Central memory CD8-positive, alpha-beta T cell (primary cell): ENCODE measurements around the gene ASTN1.

ENCODE experiments used
- ATAC-seq: fragments of 150-1000 bp; cut with Tn5 transposase; replicated peaks from 2 replicates; pipeline ENCODE4 v1.10.0; 2022; ENCODE audit warnings: mild to moderate bottlenecking, moderate FRiP score, moderate number of reproducible peaks; ENCODE audit not compliant: poor library complexity, severe bottlenecking; ENCODE audit errors: extremely low read depth
- DNase-seq, 2 donors: peaks; one replicate each; pipeline ENCODE4 v3.0.0; 2021; ENCODE audit warnings: low spot score in 2 of 2
- H3K27ac Mint-ChIP-seq: one replicate; pipeline ENCODE4 v1.8.0; 2022; ENCODE audit warnings: low read depth, mild to moderate bottlenecking, moderate library complexity, mixed read lengths
- H3K27me3 Mint-ChIP-seq: one replicate; pipeline ENCODE4 v1.8.0; 2022; ENCODE audit warnings: mixed read lengths
- H3K36me3 Mint-ChIP-seq: one replicate; pipeline ENCODE4 v1.8.0; 2022; ENCODE audit warnings: mild to moderate bottlenecking, moderate library complexity, mixed read lengths; ENCODE audit not compliant: insufficient read depth
- H3K4me1 Mint-ChIP-seq: one replicate; pipeline ENCODE4 v1.8.0; 2022; ENCODE audit warnings: mixed read lengths
- H3K4me3 Mint-ChIP-seq: one replicate; pipeline ENCODE4 v1.8.0; 2022; ENCODE audit warnings: mild to moderate bottlenecking, moderate library complexity, mixed read lengths
- H3K9me3 Mint-ChIP-seq: one replicate; pipeline ENCODE4 v1.8.0; 2022; ENCODE audit warnings: mixed read lengths

Gene ASTN1

DNA sequence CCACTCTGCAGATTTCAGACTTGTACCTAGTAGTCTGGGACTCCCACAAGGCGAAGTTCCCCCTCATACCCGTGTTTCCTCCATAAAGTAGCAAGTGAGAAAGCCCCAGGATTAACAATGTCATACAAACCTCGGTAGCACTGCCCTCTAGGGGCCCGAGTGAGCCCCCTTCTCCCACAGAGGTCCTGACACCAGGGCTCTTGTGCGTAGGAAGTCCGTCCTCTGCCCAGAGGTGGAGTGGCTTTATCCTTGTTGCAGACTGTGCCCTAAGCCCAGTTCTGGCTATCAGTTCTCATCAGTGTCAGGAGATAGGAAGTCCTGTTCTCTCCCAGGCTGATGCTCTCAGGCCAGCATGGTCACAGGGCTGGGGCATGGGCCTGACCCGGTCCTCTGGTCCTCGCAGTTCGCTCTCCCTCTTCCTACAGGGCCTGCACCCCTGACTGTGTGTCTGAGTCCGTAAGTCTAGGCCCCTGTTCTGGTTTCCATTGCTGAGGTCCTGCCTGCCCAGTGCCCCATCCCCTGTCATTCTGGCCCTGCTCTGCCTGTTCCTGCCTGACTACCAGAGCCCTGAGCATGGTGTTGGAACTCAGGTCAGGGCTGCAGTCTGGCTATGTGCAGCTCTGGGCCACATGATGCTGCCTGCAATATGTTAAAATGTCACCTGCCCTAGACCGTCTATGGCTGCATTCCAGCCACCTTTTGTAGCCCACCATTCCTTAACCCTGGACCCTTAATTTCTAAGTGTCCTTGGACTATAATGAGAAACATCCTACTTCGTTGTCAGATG lies 285.6 kb downstream of the ASTN1 start:
- Mint-ChIP-seq H3K36me3 (no peaks in the 10 kb centered on the region), H3K27ac (no peak overlapping the region), H3K4me1 (no peaks in the 10 kb centered on the region), H3K4me3 (no peak overlapping the region), H3K27me3 (no peaks in the 10 kb centered on the region), H3K9me3 (no peaks in the 10 kb centered on the region)
- ATAC-seq: no peak
- DNase-seq: no peak

DNA sequence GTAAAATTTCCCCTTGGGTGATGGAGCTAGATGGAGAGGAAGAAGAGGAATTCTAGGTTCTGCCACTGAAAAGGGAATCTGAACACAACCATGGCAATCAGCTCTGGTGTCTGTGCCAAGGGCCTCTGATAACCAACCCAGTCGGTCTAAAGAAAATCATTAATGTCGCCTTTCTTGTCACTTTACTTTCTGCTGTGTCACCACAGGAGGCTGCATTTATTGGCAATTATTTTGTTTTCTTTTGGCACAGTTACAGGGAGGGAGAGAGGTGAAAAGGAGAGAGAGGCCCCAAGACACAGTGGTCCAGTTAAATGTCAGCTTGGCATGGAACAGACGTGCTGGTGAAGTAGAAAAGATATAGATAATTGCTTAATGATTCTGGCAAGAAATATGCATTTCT lies 287.0 kb downstream of the ASTN1 start:
- no peaks in the 10 kb centered on the region for H3K4me1 Mint-ChIP-seq
- H3K27me3 Mint-ChIP-seq: no peaks in the 10 kb centered on the region
- ATAC-seq (no peak), DNase-seq (no peak)
- no peaks in the 10 kb centered on the region for H3K36me3 Mint-ChIP-seq
- H3K27ac Mint-ChIP-seq: no peak overlapping the region
- H3K4me3 Mint-ChIP-seq: no peak overlapping the region
- no peaks in the 10 kb centered on the region for H3K9me3 Mint-ChIP-seq

DNA sequence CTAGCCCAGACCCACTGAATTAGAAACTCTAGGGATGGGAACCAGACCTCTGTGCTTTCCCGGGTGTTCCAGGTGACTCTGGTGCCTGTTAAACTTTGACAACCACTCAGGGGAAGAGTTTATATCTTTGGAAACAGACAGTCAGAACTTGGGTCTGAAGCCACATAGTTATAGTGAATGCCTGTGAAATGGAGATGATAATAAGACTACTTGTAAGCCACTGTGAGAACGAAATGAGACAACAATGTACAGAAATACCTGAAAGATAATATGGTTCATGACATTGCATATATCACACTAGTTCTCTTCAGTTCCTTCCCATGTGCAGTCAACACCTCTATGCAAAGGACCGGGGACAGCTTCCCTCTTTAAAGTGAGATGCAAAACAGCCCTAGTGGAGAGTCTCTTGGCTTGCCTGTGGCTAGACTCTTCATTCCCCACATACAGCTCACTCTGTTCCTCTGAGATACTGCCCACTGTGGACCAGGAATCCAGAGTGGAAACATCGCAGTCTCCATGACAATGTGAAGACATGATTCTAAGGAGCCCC lies 287.5 kb downstream of the ASTN1 start:
- ATAC-seq: no peak
- no peak overlapping the region for H3K27ac Mint-ChIP-seq
- no peak overlapping the region for H3K4me3 Mint-ChIP-seq

DNA sequence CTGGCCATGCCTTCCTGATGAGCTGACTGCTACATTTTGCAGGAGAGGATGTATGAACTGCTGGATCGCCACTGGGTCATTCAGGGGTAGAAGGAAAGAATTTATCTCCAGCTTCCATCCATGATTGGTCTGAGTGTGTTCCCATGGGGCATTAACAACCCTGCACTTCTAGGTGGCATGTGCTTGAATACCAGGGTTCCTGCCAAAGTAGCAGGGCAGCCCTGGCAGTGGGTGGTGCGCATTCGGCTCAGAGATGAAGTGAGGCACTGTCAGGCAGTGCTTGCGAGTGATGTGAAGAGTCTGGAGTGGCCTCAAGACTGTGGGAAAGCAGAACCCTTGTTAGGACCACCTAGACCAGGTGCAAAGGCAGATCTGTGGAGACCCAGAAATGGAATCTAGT lies 294.9 kb downstream of the ASTN1 start:
- Mint-ChIP-seq H3K4me1 (no peaks in the 10 kb centered on the region), H3K9me3 (peaks cover 19% of the 10 kb centered on the region), H3K4me3 (no peak overlapping the region), H3K36me3 (no peaks in the 10 kb centered on the region), H3K27ac (no peak overlapping the region), H3K27me3 (peaks cover 10% of the 10 kb centered on the region)
- ATAC-seq: no peak
- DNase-seq: no peak

More for the DNA sequence above, 287.5 kb downstream of the ASTN1 start:
- H3K4me1 Mint-ChIP-seq: no peaks in the 10 kb centered on the region
- H3K36me3 Mint-ChIP-seq: no peaks in the 10 kb centered on the region
- H3K9me3 Mint-ChIP-seq: no peaks in the 10 kb centered on the region
- H3K27me3 Mint-ChIP-seq: no peaks in the 10 kb centered on the region
- DNase-seq: no peak

DNA sequence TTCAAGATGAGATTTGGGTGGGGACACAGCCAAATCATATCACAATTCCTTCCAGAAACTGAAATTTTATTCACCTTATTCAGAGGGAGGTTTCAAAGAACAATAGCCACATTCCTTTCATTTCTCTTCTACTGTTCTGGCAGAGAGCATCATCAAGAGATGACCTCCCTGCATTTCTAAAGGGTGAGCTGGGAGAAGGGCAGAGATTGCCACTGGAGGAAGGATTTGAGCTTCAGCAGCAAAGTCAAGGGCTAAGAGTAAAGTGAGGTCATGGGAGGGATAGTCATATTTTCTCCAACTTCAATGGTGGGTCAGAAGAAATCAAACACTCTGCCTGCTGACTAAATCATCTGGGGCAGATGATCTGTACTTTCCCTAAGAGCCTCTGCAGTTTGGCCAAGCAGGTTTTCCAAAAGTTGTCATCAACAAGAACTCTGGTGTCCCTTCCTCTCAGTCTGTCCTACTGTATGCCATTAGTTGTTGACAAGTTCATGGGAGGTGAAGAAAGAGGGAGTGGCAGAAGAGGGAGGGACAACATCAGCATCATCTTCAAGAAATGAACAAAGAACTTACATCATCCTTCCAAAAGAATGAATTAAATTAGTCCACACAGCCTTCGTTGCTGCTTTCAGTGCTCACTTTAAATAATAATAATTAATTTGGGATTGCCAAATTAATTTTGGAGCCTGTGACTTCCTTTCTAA lies 298.3 kb downstream of the ASTN1 start:
- no peaks in the 10 kb centered on the region for H3K4me1 Mint-ChIP-seq
- DNase-seq (no peak), ATAC-seq (no peak)
- peaks cover 10% of the 10 kb centered on the region for H3K27me3 Mint-ChIP-seq
- H3K9me3 Mint-ChIP-seq: peaks cover 26% of the 10 kb centered on the region
- H3K36me3 Mint-ChIP-seq: no peaks in the 10 kb centered on the region
- H3K4me3 Mint-ChIP-seq: no peak overlapping the region
- no peak overlapping the region for H3K27ac Mint-ChIP-seq

DNA sequence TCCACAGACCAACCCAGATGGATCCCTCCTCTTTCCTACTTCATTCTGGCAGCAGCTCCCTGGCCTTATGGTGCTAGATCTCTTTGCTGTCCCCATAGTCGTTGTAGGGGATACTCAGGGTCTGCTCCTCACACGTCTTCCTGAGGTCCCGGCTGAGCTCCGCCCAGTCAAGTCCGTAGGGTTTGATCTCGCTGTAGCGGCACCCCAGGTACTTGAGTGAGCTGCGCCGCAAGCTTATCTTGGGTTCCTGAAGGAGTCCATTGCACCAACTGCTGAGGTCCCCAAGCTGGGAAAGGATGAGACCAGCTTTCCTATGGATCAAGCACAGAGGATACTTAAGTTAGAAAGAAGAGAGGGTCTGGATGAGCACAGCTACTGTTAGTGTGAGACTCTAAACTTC lies 300.3 kb downstream of the ASTN1 start:
- H3K4me3 Mint-ChIP-seq: no peak overlapping the region
- H3K36me3 Mint-ChIP-seq: no peaks in the 10 kb centered on the region
- DNase-seq (no peak), ATAC-seq (no peak)
- H3K4me1 Mint-ChIP-seq: no peaks in the 10 kb centered on the region
- no peak overlapping the region for H3K27ac Mint-ChIP-seq
- peaks cover 10% of the 10 kb centered on the region for H3K27me3 Mint-ChIP-seq
- H3K9me3 Mint-ChIP-seq: peaks cover 28% of the 10 kb centered on the region

DNA sequence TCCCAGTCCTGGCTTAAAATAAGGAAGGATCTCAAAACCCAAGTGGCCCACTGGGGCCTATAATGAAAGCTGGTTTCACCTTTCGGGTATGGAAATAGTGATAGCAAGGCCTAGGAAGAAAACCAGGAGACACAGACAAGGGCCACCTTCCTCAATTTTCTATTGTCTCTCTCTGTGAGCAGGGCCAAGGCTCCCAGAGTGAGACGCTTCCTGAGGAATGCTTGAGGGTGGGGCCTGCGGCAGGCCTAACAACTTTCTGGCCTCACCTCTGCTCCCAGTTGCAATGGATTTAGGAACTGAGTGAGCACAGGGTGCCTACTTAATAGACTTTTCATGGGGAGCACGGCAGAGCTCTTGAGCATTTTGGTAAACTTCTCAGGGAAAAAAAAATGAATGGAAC lies 300.9 kb downstream of the ASTN1 start:
- Mint-ChIP-seq H3K36me3 (no peaks in the 10 kb centered on the region), H3K27me3 (peaks cover 10% of the 10 kb centered on the region), H3K9me3 (peaks cover 28% of the 10 kb centered on the region), H3K27ac (no peak overlapping the region), H3K4me3 (no peak overlapping the region), H3K4me1 (no peaks in the 10 kb centered on the region)
- ATAC-seq (no peak), DNase-seq (no peak)

DNA sequence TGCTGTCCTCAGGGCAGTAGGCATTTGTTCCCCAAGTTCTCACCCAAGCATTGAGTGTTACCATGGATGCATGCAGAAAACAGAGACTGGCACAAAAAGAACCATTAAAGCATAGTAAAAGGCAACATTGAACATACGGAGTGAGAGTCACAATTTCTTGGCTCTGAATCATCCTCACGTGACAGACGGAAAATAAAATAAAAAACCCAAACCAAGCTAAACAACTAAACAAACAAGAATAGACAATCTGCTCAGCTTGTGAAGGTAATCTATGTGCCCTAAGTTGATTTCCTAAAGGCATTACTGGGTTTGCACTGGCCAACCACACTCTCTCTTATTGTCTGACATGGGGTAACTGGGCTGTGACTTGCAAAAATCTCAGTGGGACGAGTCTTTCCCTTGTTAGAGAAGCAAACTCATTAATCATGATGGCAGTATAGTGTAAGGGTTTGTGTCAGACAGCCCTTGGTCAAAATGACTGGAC lies 306.0 kb downstream of the ASTN1 start:
- no peaks in the 10 kb centered on the region for H3K36me3 Mint-ChIP-seq
- no peaks in the 10 kb centered on the region for H3K27me3 Mint-ChIP-seq
- no peaks in the 10 kb centered on the region for H3K4me1 Mint-ChIP-seq
- DNase-seq (no peak), ATAC-seq (no peak)
- H3K27ac Mint-ChIP-seq: no peak overlapping the region
- H3K4me3 Mint-ChIP-seq: no peak overlapping the region
- H3K9me3 Mint-ChIP-seq: peaks cover 9% of the 10 kb centered on the region

DNA sequence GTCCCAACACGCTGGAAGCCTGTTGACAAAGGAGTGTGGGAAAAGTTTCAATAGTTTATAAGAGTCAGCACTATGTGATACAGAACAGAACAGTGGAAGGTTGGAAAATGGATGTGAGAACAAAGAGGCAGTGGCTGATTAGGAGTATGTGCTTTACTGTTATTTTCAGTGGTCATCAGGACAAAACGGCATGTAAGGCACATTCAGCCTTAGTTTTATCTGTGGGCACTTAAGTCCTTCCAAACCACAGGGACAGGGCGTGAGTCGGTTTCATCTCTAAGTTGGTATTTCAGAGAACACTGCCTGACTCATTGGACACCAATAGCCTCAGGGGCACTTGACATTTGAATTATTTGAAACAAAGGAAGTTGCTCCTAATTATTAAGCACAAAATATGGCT lies 306.9 kb downstream of the ASTN1 start:
- DNase-seq: no peak
- peaks cover 9% of the 10 kb centered on the region for H3K9me3 Mint-ChIP-seq
- H3K27ac Mint-ChIP-seq: no peak overlapping the region
- no peaks in the 10 kb centered on the region for H3K4me1 Mint-ChIP-seq
- no peak for ATAC-seq
- no peaks in the 10 kb centered on the region for H3K27me3 Mint-ChIP-seq
- no peak overlapping the region for H3K4me3 Mint-ChIP-seq
- no peaks in the 10 kb centered on the region for H3K36me3 Mint-ChIP-seq

DNA sequence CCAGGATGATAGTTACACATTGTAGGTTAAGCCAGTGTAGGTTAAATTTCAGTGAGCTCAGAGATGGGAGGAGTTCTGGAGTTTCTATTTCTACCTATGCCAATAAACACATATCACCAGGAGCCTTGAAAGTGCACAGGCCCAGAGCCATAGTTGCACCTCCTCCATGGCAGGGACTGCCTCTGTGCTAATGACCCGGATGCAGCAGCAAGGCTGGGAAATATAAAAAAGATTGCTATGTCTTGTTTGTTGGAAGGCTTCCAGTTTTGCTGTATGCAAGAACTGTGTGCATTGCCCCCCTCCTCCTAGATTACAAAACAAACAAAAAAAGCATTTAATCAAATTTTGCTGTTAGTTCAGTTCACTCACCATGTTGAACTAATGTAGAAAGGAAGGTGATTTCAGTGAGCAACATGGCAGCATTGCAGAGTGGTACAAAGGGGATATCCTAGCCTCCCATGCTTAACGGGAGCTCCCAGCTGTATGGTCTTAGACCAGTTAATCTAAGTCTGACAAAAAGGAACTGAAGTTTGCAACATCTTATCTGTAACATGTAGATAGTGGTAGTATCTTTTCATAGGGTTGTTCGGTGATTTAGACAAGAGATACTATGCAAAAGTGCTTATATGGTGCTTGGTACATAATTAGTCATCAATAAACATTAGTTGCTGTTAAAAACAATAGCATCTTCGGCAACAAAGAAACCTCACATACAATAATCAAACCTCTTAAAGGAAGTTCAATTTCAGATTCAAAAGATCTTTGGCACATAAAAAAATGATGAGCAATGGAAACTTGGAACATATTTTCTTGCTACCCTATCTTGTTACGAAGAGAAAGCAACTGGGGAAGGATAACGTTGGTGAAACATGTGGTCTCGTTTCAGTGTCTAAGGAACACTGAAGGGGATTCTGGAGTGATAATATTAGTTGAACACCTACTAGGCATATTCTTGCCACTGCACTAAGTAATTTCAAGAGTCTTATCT lies 309.5 kb downstream of the ASTN1 start:
- DNase-seq (no peak), ATAC-seq (no peak)
- Mint-ChIP-seq H3K4me3 (no peak overlapping the region), H3K36me3 (no peaks in the 10 kb centered on the region), H3K4me1 (no peaks in the 10 kb centered on the region), H3K27me3 (no peaks in the 10 kb centered on the region), H3K9me3 (no peaks in the 10 kb centered on the region), H3K27ac (no peak overlapping the region)

DNA sequence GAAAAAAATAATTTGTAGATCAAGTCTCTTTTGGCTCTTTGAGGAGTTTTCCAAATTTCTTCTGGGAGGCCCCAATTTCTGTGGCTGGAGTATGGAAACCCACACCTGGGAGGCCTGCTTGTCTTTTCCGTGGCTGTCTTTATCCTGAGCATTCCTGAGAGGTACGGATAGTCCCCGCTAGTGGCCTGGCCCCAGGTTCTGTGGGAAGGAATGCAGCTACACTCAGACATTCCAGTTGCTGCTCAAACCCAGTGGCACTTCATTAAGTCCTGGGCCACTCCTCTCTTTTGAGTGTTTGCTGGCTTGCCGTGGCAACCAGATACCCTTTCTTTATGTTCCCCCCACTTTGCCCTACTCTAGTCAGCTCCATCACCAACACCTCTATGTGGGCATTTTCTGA lies 310.4 kb downstream of the ASTN1 start:
- no peak for ATAC-seq
- Mint-ChIP-seq H3K4me1 (no peaks in the 10 kb centered on the region), H3K4me3 (no peak overlapping the region), H3K9me3 (no peaks in the 10 kb centered on the region), H3K27me3 (no peaks in the 10 kb centered on the region), H3K36me3 (no peaks in the 10 kb centered on the region), H3K27ac (no peak overlapping the region)
- DNase-seq: no peak

DNA sequence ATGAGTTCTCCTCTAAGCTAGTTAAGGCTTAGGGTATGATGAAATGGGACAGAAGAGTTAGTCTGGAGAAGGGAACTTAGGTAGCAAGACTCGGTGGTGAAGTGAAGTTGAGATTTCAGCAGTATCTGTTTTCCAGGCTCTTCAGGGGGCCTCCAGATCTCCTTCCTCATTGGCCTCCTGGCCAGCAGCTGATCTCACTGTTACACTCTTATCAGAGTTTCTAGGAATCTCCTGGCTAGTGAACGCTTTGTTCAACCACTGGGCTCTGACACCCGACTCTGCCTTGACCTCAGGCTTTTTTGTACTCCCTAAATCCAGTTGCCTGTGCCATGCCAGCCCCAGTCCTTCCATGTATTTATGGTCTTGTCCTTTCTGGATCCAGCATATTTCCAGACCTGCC lies 311.0 kb downstream of the ASTN1 start:
- H3K27me3 Mint-ChIP-seq: no peaks in the 10 kb centered on the region

More for the DNA sequence above, 311.0 kb downstream of the ASTN1 start:
- ATAC-seq (no peak), DNase-seq (no peak)
- Mint-ChIP-seq H3K4me1 (no peaks in the 10 kb centered on the region), H3K4me3 (no peak overlapping the region), H3K27ac (no peak overlapping the region), H3K36me3 (no peaks in the 10 kb centered on the region), H3K9me3 (no peaks in the 10 kb centered on the region)
